ENCODE results near the gene FSTL3. TPM values are rescaled to one million over a fixed set of nuclear protein-coding genes. Genes with fewer than 3 reads are reported as not detected.

FSTL3 gene
- total and polyA plus RNA-seq, 2 of the 13 experiments (the other 11 are each of a cell fraction or from before 2014, with no cell fraction given) = 13.5 to 15.6 TPM

GRCh38 chr19:661427-662196 lies 14.6 kb upstream of the FSTL3 start (continued):
- TF ChIP-seq SAFB2 (CRISPR knock-in tag; IDR thresholded peaks at IDR 0.05; ENCODE audit: borderline replicate concordance, low read depth) (no peak), GRHL1 (CRISPR knock-in tag; conservative IDR thresholded peaks at IDR 0.05) (no peak), SKIL (CRISPR knock-in tag; IDR thresholded peaks at IDR 0.05; ENCODE audit: borderline replicate concordance) (no peak), BORCS8-MEF2B (CRISPR knock-in tag; IDR thresholded peaks at IDR 0.05) (0 out of 2 replicates have a peak, but pooled peaks have one; percentile 16), HNRNPK (IDR thresholded peaks at IDR 0.05; ENCODE audit: low read depth, low read length, poor library complexity, severe bottlenecking) (no peak), ZMYM4 (CRISPR knock-in tag; IDR thresholded peaks at IDR 0.05) (0 out of 2 replicates have a peak, but pooled peaks have one; percentile 7), HMGXB3 (CRISPR knock-in tag; IDR thresholded peaks at IDR 0.05; ENCODE audit: borderline replicate concordance) (no peak), REXO4 (CRISPR knock-in tag; IDR thresholded peaks at IDR 0.05; ENCODE audit: borderline replicate concordance) (no peak), SMAD9 (CRISPR knock-in tag; IDR thresholded peaks at IDR 0.05) (no peak), FOSL2 (CRISPR knock-in tag; IDR thresholded peaks at IDR 0.05) (no peak), ZNF670 (CRISPR knock-in tag; IDR thresholded peaks at IDR 0.05; ENCODE audit: borderline replicate concordance) (no peak), SMAD1 (CRISPR knock-in tag; IDR thresholded peaks at IDR 0.05; ENCODE audit: borderline replicate concordance, low read depth) (no peak), BRD4 (CRISPR knock-in tag; IDR thresholded peaks at IDR 0.05) (no peak), ZNF713 (CRISPR knock-in tag; IDR thresholded peaks at IDR 0.05) (no peak), ZNF329 (CRISPR knock-in tag; IDR thresholded peaks at IDR 0.05; ENCODE audit: low read depth) (0 out of 2 replicates have a peak, but pooled peaks have one; percentile 38), MXD1 (CRISPR knock-in tag; IDR thresholded peaks at IDR 0.05) (peak; percentile 55), HNRNPLL (IDR thresholded peaks at IDR 0.05; ENCODE audit: low read depth, low read length, poor library complexity, severe bottlenecking) (peak; percentile 7), MIXL1 (CRISPR knock-in tag; IDR thresholded peaks at IDR 0.05) (no peak), KAT8 (CRISPR knock-in tag; IDR thresholded peaks at IDR 0.05) (no peak), MIER3 (CRISPR knock-in tag; IDR thresholded peaks at IDR 0.05; ENCODE audit: borderline replicate concordance) (no peak), ZNF496 (CRISPR knock-in tag; IDR thresholded peaks at IDR 0.05; ENCODE audit: insufficient replicate concordance) (no peak)

Measured in HepG2 (cell line).